HUDEP-2 (cell line): ENCODE data around the gene PRKAR2A.
A peak's percentile ranks its signal among the peaks of the same experiment; 100 is the strongest.
"Not testable (repeated sequence)": the region's sequence is repeated elsewhere in the genome, so short reads cannot be mapped to it uniquely, and the experiment has no call there.

Experiments
- DNase-seq, 76 experiments: peaks; one replicate each; lab custom pipeline; 2025; ENCODE audit not compliant: unreplicated experiment in 76 of 76; lab: John Stamatoyannopoulos, UW

PRKAR2A gene

GRCh38 chr3:48845170-48845569 is 2.5 kb downstream of the PRKAR2A start:
- DNase-seq, result peak in 1 of 76 experiments; percentile 6

- no peak for DNase-seq
These were observed 10.5 kb downstream of the PRKAR2A start for GRCh38 chr3:48837163-48837562.

GRCh38 chr3:48835650-48836366 is 11.9 kb downstream of the PRKAR2A start:
- DNase-seq, result no peak

- DNase-seq, result no peak
These were observed 15.0 kb downstream of the PRKAR2A start for GRCh38 chr3:48832684-48833083.

- DNase-seq, result no peak
These were observed 17.0 kb downstream of the PRKAR2A start for GRCh38 chr3:48830715-48831114.

GRCh38 chr3:48829525-48829924 is 18.1 kb downstream of the PRKAR2A start:
- DNase-seq, result not testable (repeated sequence)

- DNase-seq, result not testable (repeated sequence)
These were observed 19.8 kb downstream of the PRKAR2A start for GRCh38 chr3:48827874-48828273.

- no peak for DNase-seq
These were observed 21.2 kb downstream of the PRKAR2A start for GRCh38 chr3:48826451-48826850.

GRCh38 chr3:48820612-48821324 is 26.9 kb downstream of the PRKAR2A start:
- DNase-seq, result no peak

- no peak for DNase-seq
These were observed 28.1 kb downstream of the PRKAR2A start for GRCh38 chr3:48819234-48820221.

- no peak for DNase-seq
These were observed 36.1 kb downstream of the PRKAR2A start for GRCh38 chr3:48811524-48811923.

- DNase-seq, result no peak
These were observed 42.7 kb downstream of the PRKAR2A start for GRCh38 chr3:48804930-48805329.

- not testable (repeated sequence) for DNase-seq
These were observed 46.8 kb downstream of the PRKAR2A start for GRCh38 chr3:48800831-48801230.

- no peak for DNase-seq
These were observed 48.7 kb downstream of the PRKAR2A start for GRCh38 chr3:48798998-48799397.

- DNase-seq, result no peak
These were observed 50.0 kb downstream of the PRKAR2A start for GRCh38 chr3:48797626-48798025.

- no peak for DNase-seq
These were observed 51.5 kb downstream of the PRKAR2A start for GRCh38 chr3:48795997-48796732.

- not testable (repeated sequence) for DNase-seq
These were observed 54.2 kb downstream of the PRKAR2A start for GRCh38 chr3:48793484-48793883.

- DNase-seq, result no peak
These were observed 58.0 kb downstream of the PRKAR2A start for GRCh38 chr3:48789665-48790064.

- no peak for DNase-seq
These were observed 59.0 kb downstream of the PRKAR2A start for GRCh38 chr3:48788544-48789162.
